Suprapubic skin (tissue), 3 donors: ENCODE data around the gene PHRF1.

Experiments
- POLR2A ChIP-seq, 2 donors: fragments of 450-650 bp; IDR thresholded peaks; one replicate each; pipeline ENCODE4 v1.6.1; 2017; ENCODE audit warnings: antibody characterized with exemption in 2 of 2, mild to moderate bottlenecking in 2 of 2, moderate library complexity in 2 of 2
- TF ChIP-seq, protein P1 (sequence below), 2 donors: fragments of 200-600 bp in 1 of 2; fragments of 450-650 bp in 1 of 2; sonication (generic) in 1 of 2; IDR thresholded peaks; one replicate each; pipeline ENCODE4 v1.5.1; 2016 to 2019; ENCODE audit warnings: antibody characterized with exemption in 2 of 2, mild to moderate bottlenecking in 1 of 2, moderate library complexity in 1 of 2

DNA sequence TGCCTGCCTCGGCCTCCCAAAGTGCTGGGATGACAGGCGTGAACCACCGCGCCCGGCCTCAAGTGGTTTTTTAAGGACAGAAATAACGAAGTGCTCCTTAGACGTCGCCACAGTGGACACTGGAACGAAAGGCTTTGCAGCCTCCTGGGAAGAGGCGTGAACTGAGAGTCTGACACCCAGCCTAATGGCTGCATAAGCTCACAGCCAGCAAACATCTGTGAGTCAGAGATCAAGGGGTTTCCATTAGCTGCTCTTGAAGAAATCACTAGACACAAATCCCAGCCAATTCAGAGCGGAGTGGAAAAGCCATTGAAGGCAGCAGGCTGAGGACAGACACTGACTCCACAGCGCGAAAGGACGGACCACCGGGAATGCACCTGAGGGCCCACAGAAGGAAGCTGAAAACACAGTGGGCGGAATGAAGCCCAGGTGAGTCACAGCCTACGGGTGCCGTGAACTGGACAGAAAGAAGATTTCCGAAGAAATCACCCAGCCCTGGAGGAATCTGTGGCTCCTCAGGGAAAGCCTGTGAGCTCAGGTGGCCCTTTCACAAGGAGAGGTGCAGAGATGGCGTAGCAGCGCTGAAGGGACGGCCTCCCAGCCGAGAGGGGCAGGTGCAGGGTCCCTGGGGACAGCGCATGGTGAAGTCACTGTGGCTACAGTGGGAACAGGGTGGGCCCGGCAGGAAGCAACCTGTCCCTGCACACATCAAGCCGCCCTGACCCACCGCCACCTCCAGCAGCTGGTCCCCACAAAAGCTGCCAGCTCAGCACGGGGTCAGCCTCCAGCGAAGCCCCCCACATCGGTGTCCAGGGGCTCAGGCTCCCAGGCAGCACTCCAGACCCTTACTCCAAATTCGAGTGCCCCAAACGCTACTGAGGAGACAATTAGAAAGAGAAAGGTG lies 27.3 kb upstream of the PHRF1 start:
- TF ChIP-seq, protein P1, sequence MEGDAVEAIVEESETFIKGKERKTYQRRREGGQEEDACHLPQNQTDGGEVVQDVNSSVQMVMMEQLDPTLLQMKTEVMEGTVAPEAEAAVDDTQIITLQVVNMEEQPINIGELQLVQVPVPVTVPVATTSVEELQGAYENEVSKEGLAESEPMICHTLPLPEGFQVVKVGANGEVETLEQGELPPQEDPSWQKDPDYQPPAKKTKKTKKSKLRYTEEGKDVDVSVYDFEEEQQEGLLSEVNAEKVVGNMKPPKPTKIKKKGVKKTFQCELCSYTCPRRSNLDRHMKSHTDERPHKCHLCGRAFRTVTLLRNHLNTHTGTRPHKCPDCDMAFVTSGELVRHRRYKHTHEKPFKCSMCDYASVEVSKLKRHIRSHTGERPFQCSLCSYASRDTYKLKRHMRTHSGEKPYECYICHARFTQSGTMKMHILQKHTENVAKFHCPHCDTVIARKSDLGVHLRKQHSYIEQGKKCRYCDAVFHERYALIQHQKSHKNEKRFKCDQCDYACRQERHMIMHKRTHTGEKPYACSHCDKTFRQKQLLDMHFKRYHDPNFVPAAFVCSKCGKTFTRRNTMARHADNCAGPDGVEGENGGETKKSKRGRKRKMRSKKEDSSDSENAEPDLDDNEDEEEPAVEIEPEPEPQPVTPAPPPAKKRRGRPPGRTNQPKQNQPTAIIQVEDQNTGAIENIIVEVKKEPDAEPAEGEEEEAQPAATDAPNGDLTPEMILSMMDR (IDR thresholded peaks at IDR 0.05) = no peak
- TF ChIP-seq POLR2A (IDR thresholded peaks at IDR 0.05) = no peak
